Measurements from ENCODE around the gene ARAP1. TPM values are rescaled to one million over a fixed set of nuclear protein-coding genes. Genes with fewer than 3 reads are reported as not detected.

The ARAP1 gene
- total RNA-seq, 1 donor from 2014 or later: 139 TPM

DNA sequence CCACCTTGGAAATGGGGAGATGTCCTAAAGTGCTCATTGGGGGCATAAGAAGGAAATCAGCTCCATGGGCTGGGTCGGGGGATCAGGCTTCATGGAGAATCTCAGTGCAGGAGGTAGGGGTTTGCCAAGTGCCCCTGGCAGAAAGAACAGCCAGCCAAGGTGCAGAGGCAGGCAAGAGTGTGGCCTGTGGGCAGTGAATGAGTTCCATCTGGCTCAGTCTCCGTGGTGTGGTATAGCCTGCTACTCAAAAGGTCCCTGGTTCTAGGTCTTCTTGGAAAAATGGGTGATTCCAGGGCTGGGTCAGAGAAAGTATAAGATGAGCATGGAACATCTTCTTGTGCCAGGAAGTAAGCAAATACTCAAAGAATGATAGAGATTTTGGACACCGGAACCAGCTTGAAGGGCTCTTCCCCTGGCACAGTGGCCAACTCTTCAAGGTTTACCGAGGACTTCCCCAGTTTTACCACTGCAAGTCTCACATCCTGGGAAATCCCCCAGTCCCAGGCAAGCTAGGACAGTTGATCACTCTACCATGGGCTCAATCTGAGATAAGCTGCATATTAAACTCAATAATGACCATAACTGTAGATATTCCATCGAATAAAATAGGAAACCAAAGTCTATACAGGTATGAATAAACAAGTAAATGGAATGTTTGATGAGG lies 10.6 kb upstream of the ARAP1 start:
- no peaks in the 10 kb centered on the region for H3K9me3 Mint-ChIP-seq
- POLR2A ChIA-PET: interaction anchor here (0.6 to 2.2 kb wide), 7 partner anchors 8 to 59 kb away, joined by 3 to 14 read pairs (median 5); no protein-coding TSS in a partner anchor
- intact Hi-C loops (cut with micrococcal nuclease): loop anchor here (1.0 kb wide), 1 partner anchor 24 kb away; no protein-coding TSS in a partner anchor

DNA sequence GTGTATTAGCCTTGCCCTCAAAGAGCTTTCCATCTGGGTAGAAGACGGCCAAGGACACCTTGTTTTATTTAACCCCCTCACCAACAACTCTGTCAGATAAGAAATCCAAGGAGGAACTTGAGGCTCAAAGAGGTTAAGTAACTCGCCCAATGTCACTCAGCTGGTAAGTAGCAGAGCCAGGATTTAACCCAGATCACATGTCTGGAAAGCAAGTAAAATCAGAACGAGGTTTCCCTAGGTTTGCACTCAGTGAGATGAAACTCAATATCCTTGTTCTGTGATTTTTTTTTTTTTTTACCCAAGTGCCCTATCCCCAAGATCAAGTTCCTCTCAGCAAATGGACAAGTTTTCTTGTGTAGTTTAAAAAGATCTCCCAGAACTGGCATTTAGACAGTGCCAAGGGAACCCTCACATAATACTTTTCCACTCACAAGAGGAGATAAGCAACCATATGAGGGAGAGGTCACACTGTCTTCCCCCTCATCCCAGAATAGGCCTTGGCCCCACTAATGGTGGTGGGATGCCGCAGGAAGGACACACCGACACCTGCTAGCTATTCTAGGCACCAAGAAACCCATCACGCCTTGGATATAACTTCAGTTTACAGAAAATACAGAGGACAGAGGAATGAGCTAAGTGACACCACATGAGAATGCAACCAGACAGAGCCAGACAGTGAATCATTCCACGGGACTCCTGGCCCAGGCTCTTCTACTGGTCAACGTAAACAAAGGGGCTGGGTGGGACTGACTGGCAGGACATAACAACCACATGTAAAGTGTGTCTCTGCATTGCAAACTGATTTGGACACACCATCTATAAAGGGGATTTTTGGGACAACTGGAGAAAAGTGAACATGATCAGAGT lies 8.6 kb upstream of the ARAP1 start:
- DNase-seq (no peak), ATAC-seq (ENCODE audit: low read depth) (no peak)
- ChIA-PET POLR2A (interaction anchor here (0.7 to 0.9 kb wide), 3 partner anchors 10 to 54 kb away, joined by 4 to 7 read pairs (median 6); no protein-coding TSS in a partner anchor), CTCF (no interaction called here)
- no peak for TF ChIP-seq CTCF (IDR thresholded peaks at IDR 0.05)
- H3K4me3 Mint-ChIP-seq: no peak overlapping the region
- peaks cover 23% of the 10 kb centered on the region for H3K4me1 Mint-ChIP-seq
- peaks cover 26% of the 10 kb centered on the region for H3K36me3 Mint-ChIP-seq (ENCODE audit: low read depth)
- no peaks in the 10 kb centered on the region for H3K9me3 Mint-ChIP-seq
- no peak overlapping the region for H3K27ac Mint-ChIP-seq
- intact Hi-C loops (cut with micrococcal nuclease): no loop called here
- no peaks in the 10 kb centered on the region for H3K27me3 Mint-ChIP-seq

More for the DNA sequence above, 10.6 kb upstream of the ARAP1 start:
- ATAC-seq (ENCODE audit: low read depth): peak; percentile 92
- no peak for TF ChIP-seq CTCF (IDR thresholded peaks at IDR 0.05)
- Mint-ChIP-seq H3K4me3 (peak overlapping the region; percentile 17), H3K4me1 (peaks cover 25% of the 10 kb centered on the region), H3K36me3 (ENCODE audit: low read depth) (peaks cover 10% of the 10 kb centered on the region), H3K27me3 (no peaks in the 10 kb centered on the region), H3K27ac (peak overlapping the region; percentile 84)
- no peak for DNase-seq
- CTCF ChIA-PET: interaction anchor here (1.0 kb wide), 1 partner anchor 37 kb away, joined by 3 read pairs; no protein-coding TSS in a partner anchor

DNA sequence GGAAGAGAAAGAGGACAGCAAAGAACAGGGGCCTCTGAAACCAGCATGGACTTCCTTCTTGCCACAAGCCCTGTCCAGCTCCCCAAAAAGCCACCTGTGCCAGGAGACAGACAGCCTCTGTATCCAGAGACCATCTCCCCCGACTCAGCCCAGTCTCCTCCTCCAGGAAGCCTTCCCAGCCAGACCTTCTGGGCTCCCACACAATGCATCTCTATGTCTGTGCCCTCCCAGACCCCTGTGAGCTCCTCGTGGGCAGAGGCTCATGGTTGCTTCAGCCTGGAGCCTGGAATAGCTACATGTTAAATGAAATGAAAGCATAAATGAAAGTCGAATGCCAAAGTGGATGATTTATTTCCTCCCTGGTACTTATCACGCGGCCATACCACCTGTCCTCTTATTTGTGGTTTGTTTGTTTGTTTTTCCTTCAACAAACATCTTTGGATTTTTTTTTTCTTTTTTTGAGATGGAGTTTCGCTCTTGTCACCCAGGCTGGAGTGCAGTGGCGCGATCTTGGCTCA lies 7.3 kb upstream of the ARAP1 start:
- Mint-ChIP-seq H3K27me3 (no peaks in the 10 kb centered on the region), H3K36me3 (ENCODE audit: low read depth) (peaks cover 27% of the 10 kb centered on the region), H3K4me3 (no peak overlapping the region), H3K9me3 (no peaks in the 10 kb centered on the region), H3K4me1 (peaks cover 23% of the 10 kb centered on the region), H3K27ac (no peak overlapping the region)
- ATAC-seq (ENCODE audit: low read depth): no peak
- TF ChIP-seq CTCF (IDR thresholded peaks at IDR 0.05): no peak
- ChIA-PET CTCF (no interaction called here), POLR2A (interaction anchor here (0.6 to 0.7 kb wide), 2 partner anchors 36 to 53 kb away, joined by 3 to 4 read pairs; no protein-coding TSS in a partner anchor)
- intact Hi-C loops (cut with micrococcal nuclease): no loop called here
- no peak for DNase-seq

DNA sequence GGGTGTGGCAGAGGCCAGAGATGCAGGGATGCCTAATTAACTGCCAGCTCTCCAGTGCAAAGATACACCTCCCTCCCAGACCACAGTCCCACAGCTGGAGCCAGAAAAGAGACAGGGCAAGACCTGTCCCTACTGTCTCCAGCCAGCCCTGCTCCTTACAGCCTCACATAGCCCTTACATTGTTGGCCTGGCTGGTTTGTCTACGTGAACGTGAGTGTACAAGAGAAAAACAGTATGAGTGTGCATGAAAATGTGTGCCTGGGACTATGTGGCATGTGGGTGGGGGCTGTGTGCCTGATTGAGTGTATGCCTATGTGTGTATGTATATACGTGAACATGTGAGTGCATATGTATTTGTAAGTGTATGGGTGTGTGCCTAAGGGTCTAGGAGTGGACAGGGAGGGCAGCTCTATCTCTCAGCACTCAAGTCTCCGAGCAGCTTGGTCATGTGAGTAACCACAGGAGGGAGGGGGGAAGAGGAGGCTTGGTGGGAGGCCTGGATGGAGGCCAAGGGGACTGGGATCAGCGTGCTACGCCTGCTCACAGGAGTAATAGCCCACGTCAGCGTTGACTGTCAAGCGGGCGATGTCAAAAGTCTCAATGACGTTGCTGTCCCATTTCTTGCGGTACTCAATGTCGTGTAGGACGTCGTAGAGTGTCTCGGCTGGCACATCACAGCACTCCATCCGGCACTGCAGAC lies 6.6 kb upstream of the ARAP1 start:
- Mint-ChIP-seq H3K27me3 (no peaks in the 10 kb centered on the region), H3K4me3 (no peak overlapping the region), H3K9me3 (no peaks in the 10 kb centered on the region), H3K4me1 (peaks cover 20% of the 10 kb centered on the region), H3K36me3 (ENCODE audit: low read depth) (peaks cover 27% of the 10 kb centered on the region), H3K27ac (no peak overlapping the region)
- intact Hi-C loops (cut with micrococcal nuclease): no loop called here
- ChIA-PET POLR2A (interaction anchor here (0.6 to 0.7 kb wide), 2 partner anchors 37 to 54 kb away, joined by 3 to 4 read pairs; no protein-coding TSS in a partner anchor), CTCF (interaction anchor here (0.9 kb wide), 1 partner anchor 74 kb away, joined by 3 read pairs; no protein-coding TSS in a partner anchor)
- DNase-seq (no peak), ATAC-seq (ENCODE audit: low read depth) (no peak)
- TF ChIP-seq CTCF (IDR thresholded peaks at IDR 0.05): no peak
